Activated CD4-positive, CD25-positive, alpha-beta regulatory T cell (primary cell): ENCODE measurements around the gene GABBR2.

Experiments
- DNase-seq, 4 experiments: peaks; one replicate each; lab custom pipeline; 2025; lab: John Stamatoyannopoulos, UW

Gene GABBR2

DNA sequence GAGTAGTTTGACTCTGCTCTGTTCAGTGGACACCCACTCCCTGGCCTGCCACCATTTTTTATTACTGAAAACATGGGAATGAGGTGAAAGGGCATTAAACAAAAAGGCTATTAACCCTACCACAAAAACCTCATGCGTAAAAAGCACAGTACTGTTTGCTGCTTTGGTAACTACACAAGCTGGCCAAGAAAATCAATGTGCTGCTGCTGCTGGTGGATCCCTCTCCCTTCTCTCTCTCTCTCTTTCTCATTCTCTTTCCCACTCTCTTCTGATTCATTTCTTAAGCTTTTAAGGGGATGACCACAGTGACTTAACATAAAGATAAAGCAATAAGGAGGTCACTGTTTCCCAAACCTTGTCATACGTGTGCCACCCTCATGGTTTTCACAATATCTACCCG is 270.1 kb downstream of the GABBR2 start:
- no peak for DNase-seq

DNA sequence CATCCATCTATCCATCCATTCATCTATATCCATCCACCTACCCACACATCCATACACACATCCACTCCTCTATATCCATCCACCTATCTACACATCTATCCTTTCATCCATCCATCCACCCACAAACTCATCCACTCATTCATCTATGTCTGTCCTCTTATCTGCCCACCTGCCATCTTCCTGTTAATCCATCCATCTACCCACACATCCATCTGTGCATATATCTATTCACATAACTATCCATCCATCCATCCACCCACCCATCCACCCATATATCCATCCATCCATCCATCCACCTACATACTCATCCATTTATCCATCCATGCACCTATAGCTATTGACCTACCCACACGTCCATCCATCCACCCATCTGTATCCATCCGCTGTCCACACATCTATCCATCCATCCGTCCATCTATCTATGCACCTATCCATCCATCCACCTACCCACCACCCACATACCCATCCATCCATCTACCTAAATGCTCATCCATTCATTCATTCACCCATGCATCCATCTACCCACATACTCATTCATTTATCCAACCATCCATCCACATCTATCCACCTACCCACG is 271.2 kb downstream of the GABBR2 start:
- no peak for DNase-seq

DNA sequence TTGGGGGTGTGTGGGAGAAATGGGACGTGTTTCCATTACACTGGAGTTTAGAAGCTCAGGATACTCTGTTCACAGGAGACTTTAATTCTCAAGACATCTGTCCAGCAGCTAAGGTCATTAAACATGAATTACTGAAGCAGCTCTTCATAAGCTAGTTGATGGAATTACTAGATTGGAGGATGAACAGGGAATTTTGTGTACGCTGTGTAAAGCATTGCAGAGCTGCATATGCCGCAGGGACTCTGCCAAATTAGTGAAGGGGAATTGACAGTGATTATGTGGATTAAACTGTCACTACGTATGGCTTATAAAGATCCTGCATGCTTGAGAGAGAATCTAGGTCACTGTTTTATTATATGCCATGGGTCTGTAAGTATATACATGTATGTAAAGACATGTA is 275.8 kb downstream of the GABBR2 start:
- no peak for DNase-seq

DNA sequence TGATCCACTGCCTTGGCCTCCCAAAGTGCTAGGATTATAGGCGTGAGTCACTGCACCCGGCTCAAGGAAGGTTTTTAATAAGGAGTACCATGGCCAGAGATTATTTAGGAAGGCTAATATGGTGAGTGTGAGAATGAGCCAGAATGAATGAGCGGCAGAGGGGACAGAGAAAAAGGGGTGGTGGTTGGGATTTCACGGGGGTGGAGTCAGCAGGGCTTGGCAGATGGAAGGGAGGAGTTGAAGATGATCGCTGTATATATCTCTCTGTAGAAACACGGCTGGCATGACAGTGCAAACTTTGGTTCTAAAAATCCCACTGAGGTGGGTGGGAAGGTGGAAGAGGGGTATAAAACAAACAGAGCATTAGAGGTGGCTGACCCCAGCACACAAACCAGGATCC is 276.6 kb downstream of the GABBR2 start:
- DNase-seq, result no peak

DNA sequence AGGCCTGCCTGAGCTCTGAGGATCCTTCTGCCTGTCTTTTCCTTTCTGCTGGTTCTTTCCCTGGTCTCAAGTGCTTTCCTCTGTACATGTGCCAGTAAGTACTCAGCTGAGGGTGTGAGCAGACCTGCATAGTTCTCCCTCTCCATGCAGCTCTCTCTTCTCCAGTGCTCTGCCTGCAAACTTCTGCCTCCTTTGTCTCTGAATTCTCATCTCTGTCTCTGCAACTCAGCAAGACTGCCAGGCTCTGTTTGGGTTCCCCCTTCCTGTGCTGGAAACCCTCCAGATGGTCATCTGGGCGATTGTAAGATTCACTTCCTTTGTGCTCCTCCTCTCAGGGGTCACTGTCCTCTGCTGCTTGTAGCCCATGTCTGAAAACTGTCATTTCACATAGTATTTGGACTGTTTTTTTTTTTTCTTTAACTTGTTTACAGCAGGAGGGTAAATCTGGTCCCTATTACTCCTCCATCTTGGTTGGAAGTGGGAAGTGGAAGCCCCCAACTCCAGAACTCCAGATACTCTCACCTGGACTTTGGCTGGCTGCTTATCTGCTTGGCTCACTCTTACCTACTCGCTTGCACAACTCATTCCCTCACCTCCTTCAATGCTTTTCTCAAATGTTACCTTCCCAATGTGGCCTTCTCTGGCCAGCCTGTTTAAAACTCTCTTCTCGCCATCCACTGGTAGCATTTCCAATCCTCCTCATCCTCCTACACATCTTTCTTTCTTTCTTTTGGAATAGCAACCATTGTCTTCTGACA is 278.0 kb downstream of the GABBR2 start:
- DNase-seq, result no peak

DNA sequence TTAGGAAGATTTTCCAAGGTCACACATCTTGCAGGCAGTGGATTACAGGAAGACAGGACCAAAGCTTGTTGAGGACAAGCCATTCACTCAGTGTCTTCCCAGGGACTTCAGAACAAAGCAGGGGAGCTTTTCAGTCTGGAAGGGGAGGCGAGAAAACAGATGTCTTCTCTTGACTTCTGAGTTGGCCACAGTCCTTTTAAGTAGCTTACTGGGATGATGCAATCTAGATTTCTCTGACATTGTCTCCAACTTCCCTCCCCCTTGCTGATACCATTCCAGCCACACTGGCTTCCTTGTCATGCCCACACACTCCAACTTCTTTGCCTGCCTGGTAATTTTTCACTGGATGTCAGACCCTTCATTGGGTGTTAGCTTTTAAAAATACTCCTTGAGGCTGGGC is 279.1 kb downstream of the GABBR2 start:
- DNase-seq, result no peak

DNA sequence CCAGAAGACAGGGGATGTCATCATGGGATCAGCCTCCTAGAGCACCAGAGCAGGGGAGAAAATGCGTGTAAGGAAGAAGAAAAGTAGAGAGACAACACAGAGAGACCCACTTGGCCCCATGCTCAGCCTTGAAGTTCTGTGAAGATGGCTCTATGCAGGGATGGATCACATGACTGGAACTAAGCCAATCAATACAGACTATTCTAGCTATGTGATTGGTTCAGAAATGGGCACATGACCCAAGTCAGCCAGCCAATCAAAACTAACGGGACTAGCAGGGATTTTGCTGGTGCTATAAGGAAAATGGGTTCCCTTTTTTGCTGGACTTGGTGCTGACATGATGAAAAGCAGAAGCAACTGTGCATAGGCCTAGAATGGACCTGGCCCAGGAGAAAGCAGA is 280.3 kb downstream of the GABBR2 start:
- no peak for DNase-seq

DNA sequence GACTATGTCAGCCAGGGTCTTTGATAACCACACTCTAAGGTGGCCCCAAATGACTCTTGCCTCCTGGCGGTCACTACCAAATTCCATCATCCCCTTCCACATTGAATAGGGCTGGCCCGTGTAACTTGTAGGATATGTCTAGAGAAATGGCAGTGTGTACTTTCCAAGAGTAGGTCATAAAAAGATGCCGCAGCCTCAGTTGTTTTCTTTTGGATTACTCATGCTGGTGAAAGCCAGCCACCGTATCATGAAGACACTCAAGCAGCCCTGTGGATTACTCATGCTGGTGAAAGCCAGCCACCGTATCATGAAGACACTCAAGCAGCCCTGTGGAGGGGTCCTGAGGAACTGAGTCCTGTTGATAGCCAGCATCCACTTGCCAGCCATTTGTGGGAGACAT is 281.2 kb downstream of the GABBR2 start:
- DNase-seq, result no peak

DNA sequence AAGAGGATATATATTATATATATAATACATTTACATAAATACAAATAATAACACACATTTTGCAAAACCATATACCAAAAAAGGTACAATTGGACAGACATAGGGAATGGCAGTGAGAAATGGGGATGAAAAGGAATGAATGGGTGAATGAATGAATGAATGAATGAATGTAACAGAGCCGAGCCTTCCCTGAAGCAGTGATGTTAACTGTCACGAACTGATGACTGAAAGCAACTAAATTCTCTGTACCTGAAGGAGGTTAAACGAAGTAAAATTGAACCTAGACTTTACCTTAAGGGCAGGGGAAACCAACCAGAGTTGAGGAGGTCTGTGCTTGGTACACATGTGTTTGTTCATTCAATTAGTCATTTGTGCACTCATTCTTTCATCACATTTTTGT is 283.7 kb downstream of the GABBR2 start:
- no peak for DNase-seq

DNA sequence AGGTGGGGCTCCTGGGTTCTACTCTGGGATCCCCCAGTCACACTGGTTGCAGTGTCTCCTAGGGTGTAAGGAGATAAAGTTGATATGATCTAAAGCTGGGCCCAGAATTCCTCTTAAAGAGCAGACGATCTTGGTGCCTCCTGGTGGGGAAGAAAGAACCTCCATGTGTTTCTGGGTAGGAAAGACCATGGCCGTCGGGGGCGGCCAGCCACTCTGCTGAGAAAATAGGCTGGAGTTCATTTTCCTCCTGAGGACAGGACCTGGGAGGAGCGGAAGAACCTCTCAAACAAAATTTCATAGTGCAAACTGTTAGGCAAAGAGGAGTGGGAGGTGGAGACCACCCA is 289.5 kb downstream of the GABBR2 start:
- no peak for DNase-seq

DNA sequence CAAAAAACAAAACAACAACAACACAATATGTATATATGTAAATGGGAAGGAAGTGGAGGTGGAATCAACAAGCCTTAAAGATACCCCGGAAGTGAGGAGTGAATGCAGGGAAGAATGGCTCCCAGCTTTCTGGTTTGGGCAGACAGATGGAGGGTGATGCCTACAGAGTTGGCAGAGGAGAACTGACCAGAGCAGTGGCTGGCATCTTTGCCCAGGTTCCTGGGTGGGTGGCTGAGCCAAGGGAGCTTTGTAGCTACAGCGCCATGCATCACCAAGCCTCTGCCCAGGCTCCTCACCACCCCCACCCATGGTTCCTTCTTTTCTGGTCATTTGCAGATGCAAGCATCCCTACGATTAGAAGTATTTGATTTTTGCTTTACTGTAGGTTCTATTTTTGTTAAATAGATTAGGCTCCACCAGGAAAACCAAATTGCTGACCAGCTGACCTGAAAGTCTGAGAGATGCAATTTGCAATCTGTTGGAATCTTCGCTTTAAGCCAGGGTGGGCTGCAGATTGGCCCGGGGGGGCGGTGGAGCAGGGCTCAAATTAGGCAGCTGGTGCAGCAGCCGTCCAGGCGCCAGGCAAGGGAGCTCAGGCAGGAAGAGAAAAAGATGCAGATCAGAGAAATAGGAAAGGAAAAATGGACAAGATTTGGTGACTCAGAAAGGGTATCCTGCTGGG is 290.0 kb downstream of the GABBR2 start:
- DNase-seq, result no peak

DNA sequence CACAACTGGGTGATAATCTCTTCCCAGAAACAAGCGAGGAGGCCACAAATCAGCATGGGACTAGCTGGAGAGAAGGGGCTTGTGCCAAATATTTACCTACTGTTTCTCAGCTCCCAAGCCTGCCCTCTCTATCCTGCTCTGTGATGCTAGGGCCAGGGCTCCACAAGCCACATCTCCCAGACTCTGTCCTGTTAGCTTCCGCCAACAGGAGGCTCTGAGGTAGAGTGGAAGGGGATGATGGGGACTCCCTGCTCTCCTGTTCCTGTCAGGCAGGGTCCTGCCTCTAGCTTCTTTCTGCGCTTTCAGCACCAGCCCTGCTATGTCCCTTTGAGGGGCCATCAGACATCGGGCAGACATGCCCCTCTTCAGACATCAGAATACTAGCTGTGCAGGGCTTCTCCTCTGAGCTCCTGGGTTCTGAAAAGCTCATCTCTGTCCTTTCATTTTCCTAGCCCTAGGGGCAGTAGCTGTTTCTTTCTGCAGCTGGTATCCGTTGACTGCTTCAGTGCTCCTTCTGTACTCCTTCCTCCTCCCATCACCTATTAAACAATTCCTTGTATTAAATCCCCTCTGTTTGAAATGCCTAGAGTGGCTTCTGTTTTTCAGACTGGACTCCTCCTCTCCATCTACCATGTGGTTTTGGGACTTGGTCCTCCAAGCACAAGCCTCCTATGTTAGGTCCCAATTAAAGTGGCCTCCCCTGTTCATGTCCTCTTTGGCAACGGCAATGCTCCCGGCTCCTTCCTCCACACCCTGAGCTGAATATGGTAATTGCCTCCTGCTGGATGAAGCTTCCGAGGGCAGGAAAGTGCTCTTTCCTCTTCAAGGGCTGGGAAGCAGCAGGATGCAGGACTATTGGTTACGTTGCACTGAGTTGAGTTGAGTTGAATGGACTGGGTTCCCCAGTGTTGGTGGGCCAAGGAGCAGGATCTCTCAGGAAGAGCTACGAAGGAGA is 292.2 kb downstream of the GABBR2 start:
- DNase-seq, result no peak

DNA sequence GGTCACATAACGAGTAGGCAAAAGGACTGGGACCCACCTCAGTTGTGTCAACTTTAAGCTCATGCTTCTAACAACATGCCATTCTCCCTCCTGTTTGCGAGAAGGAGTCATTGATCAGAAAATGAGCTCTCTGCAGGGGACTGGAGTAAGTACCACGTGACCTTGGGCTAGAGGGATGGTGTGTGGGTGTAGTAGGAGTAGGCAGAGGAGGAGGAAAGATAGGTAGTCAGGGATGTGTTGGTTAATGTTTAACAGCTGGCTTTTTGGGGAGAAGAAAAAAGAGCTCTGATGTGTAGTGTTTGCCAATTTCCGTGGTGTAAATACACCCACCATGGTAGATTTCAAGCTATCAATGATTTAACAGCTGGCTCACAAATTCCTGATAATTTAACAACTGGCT is 293.0 kb downstream of the GABBR2 start:
- DNase-seq, result no peak

DNA sequence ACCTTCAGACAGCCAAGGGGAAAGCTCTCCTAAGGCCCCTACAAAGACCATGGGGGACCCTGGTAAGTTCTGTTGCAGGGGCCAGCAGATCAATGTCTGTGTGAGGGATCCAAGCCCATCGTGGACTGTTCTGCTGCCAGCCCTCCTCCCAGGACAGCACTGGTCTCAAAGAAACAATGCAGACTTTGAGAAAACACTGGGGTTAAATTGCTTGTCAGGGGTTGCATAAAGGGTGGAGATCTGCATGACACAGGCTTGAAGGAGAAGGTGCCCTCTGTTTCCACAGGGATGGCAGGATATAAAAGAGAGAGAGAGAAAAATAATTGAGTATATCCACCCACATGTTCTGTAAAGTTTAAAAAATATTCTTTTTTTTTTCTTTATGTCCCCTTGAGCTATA is 295.7 kb downstream of the GABBR2 start:
- no peak for DNase-seq

DNA sequence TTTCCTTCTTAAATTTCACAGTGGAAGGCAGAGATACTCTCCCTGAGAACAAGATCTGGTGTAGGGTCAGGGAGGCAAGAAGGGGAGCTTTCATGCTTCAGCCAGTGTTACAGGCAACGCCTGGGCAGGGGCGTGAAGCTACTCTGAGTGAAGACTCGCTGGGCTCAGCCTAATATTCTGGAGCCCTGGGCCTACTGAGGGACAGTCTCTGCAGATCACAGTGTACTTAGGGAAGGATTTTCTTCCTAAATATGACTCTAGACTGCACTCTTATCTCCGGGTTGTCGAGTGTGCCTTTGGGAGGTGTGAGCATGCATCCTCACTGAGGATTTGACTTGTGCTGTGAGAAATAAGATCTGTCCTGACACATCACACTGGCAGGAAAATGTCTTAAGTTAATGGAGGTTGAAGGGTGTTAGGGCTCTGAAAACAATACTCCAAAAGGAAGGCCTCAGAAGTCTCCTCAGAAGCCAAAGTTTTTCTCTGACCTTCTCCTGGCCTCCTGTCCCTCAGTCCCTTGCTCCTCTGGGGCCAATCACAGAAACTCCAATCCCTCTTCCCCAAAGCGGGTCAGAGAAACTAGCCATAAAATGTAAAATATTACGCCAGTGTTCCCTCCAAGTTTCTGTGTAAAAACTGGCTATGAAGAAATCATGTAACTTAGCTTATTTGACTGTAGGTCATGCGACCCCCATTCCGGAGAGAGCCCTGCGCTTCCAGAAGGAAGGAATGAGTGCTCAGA is 296.5 kb downstream of the GABBR2 start:
- no peak for DNase-seq

DNA sequence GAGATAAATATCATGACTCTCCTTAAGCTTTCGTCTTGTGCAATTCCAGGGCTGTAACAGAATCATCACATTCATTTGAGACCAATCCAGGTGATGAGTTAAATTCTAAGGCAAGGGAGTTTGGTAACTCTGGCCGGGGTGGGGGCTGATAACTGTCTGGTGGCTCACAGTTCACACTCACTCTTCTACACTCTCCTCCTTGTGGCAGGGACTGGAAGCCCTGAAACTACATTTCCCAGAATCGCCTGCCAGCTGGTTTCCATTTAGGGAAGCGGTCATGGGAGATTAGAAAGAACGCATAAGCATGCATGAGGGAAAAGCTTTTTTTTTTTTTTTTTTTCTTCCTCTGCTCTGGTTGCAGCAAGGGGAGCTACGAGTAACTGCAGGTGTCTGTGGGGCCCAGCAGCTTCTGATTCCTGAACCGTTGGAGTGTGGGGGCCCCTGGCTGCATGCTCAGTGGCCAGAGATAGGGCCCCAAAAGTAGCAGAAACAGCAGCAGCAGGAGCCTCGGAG is 298.5 kb downstream of the GABBR2 start:
- DNase-seq, result no peak

DNA sequence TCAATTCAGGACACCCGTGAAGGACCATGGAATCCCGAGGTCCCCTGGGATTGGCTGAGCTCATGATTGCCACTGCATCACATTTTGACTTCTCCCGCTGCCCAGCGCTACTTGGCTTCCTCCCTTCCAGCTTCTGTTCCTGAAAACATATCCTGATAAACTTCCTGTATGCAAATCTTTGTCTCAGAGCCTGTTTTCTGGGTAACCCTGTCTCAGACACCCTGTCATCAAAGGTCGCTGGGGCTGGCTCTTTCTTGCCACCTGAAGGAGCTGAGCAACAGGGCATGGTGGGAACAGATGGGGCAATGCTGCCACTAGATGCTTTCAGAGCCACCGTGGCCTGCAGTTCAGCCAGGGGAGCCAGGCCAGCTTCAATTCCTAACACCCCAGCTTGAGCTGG is 299.0 kb downstream of the GABBR2 start:
- DNase-seq, result no peak

DNA sequence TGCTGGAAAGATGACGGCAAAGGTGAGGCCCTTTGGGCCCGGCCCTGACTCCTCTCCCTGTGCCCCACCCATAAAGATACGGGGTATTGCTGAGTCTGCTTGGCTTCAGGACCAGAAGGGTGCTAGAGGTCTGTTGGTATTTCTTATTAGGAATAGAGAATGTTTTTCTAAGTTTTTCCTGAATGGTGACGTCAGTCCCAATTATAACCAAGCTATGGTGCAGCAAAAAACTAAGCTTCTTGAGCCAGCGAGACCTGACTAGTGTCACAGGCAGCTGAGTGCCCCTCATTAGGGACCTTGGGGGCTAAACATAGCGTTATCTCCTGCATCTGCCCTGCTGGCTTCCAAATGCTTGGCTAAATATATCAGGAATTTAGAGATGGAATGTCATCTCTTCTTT is 302.3 kb downstream of the GABBR2 start:
- DNase-seq, result no peak

DNA sequence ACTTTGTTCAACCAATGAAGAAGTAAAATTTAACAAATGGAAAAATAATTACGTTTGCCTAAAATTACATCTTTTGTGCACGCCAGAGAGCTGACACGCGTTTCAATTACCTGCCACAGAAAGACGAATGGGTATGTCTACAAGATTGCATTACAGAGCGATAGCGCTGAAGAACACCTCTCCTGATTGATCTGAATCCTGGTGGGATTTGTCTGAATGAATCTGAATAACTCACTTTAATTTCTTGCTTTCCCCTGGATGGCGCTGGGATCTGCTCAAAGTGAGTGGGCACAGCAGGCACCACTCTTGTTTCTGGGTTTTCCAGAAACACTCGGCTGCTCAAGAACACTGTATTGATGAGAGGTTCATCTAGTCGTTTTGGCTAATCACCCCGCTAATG is 304.5 kb downstream of the GABBR2 start:
- no peak for DNase-seq

DNA sequence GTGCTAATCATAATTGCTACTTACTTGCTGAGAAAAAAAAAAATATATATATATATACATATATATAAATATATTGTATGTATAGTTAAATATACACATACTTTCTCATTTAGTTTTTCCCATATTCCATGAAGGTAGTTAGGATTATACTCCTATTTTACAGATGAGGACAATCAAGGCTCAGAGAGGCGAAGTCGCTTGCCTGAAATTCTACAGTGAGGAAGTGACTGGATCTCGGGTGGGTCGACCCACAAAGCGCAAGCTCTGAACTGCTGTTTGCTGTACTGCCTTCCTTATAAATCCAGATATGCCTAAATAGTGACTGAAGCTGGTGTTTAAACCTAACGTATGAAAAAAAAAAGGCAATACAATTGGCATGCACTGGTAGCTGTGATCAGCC is 305.0 kb downstream of the GABBR2 start:
- DNase-seq, result no peak

DNA sequence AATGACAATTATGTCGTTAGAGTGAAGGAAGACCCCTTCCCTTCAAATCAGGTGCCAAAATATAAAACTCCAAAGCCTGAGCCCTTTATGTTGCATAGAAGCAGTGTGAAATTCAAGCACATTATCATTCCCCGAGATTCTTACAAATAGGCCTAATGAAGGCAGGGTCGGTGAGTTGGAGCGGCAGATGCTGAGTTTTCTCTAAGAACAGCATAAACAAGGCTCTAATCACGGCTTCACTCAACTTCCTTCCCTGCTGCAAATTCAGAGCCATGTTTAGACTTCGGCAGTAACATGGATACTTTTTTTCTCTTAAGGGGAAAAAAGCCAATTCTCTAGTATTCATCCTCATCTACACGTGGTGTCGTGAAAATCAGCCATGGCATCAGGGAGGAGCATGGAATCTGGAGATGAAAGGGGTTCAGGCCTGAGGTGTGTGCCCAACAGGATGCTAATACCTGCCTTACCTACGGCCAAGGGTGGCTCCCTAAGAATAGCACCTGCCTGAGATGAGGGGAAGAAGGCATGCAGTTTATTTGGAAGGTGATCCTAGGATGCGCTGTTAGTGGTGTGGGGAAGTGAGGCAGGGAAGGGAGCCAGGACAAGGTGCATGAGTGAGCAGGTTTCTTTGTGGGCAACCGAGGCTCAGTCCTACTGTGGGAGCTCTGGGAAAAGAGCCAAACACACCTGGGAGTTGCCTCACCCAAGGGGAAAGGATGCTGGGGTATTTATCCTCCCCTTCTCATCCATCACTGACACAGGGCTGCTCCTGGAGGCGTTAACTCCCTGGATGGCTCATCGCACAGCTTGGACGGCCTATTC is 306.5 kb downstream of the GABBR2 start:
- DNase-seq, result no peak
